HG03196 (cell line): ENCODE results near the gene NDUFS7.

Experiments used
- ATAC-seq: cut with Tn5 transposase; IDR thresholded peaks from one replicate; pipeline ENCODE4 v1.9.1; 2021; ENCODE audit not compliant: unreplicated experiment

Gene NDUFS7

GRCh38 chr19:1364070-1364704 is 19.5 kb upstream of the NDUFS7 start:
- ATAC-seq = no peak

DNA sequence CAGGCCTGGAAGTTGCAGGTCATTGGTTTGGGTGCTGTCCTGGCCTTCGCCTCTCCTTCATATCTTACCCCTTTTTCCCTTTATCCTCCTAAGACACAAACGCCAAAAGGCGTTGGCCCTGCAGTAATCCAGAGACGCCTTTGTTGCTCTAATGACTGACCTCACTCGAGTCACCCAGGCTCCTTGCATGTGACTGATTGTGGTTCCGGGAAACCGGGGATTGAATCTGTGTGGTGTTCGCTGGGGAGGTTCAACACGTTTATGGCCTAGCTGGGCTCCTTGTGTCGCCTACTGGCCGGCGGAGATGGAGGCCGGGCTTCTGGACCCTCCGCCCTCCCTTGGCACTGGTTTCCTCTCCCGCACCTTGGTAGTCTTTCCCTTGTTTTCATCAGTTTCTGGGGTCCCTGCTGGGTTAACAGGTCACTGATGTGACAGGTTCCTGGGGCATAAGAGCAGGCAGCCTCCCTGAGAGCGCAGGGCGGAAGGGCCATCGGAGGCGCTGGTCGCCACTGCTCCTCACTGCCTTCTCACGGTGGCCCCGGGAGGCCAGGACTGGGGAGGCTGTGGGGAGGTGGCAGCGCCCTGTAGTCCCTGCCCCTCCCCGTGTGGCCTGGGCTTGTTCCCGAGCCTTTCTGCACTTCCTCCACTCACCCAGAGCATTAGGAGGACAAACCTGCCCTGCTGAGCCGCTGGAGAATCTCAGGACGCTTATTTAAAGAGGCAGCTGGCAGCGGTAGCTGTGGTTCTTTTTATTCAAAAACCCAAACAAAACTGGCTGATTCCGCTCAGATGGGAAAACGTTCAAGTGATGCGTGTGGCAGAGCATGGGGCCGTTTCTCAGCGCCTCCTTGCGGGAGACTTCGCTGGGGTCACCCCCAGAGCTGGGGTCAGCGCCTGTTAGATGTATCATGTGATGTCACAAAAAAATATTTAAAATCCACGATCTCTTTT is 18.1 kb upstream of the NDUFS7 start:
- no peak for ATAC-seq

DNA sequence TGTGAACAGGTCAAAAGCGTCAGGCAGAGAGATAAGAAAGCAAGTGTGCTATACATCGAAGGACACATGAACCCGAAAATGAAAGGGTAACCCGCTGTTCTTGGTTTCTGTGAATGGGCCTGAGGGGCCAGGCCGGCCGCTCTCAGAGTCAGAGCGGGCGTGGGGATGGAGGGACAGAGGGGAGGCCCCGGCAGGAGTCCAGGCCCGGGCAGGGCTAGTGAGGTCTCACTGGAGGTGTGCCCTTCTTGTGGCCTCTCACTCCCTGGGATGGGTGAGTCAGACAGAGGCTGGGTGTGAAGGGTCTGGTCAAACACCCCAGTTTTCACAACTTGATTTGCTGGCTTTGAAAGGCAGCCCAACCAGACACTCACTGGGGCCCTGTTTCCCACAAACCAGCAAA is 17.4 kb upstream of the NDUFS7 start:
- no peak for ATAC-seq

- no peak for ATAC-seq
Measured at GRCh38 chr19:1366899-1367870, 16.5 kb upstream of the NDUFS7 start.

DNA sequence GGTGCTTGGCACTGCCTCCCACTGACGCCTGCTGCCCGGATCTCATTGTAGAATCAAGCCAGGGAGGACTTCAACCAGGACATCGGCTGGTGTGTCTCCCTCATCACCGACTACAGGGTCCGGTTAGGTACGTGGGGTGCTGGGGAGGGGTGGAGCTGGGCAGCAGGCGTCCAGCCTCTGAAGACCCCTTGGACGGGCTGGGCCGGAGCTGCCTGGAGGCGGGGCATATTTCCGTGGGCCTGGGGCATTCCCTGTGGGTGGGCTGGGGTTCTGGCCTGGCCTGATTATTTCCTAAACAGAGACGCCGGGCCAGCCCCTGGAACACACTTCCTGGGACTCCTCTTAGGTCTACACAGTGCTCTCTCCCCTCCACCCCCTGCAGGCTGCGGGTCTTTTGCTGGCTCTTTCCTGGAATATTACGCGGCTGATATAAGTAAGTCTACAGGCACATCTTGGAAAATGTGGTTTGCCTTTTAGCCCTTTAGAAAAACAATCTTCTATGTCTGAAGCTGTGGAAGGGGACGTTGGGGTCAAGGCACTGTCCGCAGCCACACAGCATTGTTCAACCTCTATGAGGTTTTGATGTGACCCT is 14.4 kb upstream of the NDUFS7 start:
- ATAC-seq = no peak

- no peak for ATAC-seq
Measured at GRCh38 chr19:1370579-1371361, 12.9 kb upstream of the NDUFS7 start.

GRCh38 chr19:1373042-1373533 is 10.6 kb upstream of the NDUFS7 start:
- ATAC-seq = no peak

DNA sequence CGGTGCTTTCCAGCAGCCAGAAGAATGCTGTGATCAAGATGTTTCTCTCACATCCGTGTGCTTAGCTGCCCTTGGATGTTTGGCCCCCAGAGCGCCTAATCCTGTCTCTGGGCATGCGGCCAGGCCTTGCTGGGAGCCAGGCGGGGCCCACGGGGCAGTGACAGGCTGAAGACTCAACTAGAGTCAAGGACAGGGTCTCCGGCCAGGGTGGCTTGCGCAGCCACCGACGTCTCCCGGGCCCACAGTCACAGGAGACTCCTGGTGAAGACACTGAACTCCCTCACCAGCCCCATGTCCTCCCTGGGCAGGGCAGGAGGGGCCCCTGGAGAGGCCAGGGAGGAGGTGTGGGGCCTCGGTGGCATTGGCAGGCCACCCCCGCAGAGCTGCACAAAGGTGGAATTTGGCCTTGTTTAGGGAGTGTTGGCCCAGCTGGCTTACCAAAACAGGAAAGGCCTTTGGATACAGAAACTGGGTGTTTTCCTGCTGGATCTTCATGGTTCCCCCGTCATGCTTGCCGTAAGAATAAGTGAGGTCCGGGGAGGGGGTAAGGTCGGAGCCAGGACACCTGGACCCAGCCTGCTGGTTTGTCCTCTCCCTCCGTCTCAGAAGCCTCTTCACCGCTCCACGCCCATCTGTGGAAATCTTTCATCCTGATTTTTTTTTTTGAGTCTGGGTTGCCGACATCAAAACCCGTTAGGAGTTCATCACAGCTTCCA is 10.0 kb upstream of the NDUFS7 start:
- ATAC-seq = no peak

- no peak for ATAC-seq
Measured at GRCh38 chr19:1374250-1374577, 9.5 kb upstream of the NDUFS7 start.

DNA sequence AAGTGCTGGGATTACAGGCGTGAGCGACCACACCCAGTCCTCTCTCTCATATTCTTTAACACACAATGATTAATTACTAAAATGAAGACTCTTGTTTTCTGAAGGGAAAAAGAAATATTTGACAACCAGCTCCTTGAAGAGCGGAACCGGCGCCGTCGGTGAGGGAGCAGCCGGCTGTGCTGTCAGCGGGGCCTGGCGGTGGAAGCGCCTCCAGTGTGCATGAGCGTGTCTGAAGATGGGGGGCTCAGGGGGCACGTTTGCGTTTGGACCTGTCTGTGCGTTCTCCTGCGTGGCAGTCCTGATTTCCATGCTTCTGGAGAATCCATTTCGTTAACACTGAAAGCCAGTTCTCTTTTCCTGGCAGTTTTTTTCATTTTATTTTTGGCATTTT is 7.3 kb upstream of the NDUFS7 start:
- ATAC-seq = no peak

DNA sequence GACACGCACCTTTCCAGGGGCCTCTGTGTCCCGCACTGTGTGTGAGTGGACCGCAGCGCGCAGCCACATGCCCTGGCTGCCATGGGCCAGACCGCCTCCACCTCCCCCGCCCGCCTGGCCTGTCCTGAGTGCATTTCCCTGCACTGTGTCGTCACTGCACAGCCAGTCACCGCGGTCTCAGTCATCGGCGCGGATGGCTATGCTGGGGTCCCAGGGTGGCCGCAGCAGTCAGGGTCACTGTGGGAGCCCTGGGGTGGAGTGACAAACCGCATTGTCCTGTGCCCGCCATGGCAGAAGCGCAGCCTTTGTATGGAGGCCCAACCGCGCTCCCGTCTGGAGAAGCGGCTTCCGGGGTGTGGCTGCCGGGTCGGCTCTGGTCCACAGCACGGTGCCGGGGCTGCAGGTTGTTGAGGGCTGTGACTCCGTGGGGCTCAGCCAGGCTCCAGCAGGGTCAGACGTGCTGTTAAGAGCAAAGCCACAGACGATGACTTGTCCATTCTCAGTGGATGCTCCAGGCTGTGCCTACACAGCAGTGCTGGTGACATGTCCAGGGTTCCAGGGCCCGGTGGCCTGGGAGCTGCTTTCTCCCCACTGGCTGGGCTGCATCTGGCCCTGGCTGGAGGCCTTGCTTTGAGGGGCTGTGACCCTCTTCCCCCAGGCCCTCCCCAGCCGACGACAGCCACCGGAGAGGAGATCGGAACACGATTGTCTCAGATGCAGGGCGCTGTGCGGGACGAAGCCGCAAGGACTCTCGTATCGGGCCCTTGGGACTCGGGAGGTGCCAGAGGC is 6.3 kb upstream of the NDUFS7 start:
- no peak for ATAC-seq

- no peak for ATAC-seq
Measured at GRCh38 chr19:1377965-1378785, 5.5 kb upstream of the NDUFS7 start.

GRCh38 chr19:1379126-1379905 is 4.4 kb upstream of the NDUFS7 start:
- ATAC-seq = no peak

DNA sequence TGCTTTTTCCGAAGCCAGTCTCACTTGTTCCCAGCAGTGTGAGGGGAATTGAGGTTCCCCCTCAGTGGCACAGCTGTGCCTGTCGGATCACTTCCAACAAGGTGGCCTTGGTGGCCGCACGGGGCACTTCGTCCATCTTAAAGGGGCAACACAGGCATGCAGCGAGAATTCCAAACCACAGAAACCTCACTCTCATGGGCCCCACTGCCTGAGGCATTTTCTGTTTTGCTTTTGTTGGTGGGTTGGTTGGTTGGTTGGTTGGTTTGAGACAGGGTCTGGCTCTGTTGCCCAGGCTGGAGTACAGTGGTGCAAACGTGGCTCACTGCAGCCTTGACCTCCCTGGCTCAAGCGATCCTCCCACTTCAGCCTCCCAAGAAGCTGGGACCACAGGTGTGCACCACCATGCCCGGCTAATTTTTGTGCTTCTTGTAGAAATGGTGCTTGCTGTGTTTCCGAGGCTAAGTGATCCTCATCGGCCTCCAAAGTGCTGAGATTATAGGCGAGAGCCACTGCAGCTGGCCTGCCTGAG is 3.7 kb upstream of the NDUFS7 start:
- no peak for ATAC-seq

DNA sequence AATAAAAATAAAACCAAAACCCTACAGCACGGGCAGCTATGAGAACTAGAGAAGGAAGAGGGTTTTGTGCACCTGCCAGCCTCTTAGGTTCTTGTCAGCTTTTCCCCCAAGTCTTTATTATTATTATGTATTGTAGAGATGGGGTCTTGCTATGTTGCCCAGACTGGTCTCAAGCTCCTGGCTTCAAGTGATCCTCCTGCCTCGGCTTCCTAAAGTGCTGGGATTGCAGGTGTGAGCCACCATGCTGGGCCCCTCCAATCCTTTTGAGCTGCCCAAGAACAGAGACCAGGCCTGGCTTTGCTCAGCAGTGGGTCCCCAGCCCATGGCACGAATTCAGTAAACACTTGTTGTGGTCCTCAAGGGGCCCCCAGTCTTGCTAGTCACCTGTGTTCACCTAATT is 1.5 kb upstream of the NDUFS7 start:
- ATAC-seq = no peak

DNA sequence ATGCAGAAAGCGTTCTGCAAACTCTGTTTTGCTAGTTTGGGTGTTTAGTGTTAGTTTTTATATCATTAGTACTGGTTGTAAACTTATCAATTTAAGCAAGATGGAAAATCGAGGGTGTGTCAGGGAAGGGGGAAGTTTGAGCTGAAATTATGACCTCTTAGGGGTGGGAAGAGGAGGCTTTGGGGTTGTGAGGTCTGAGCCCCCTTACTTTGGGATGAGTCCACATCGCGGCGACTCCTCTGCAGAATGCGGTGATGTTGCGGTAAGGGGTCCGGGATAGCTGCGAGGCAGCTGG is 743 bp upstream of the NDUFS7 start:
- no peak for ATAC-seq

GRCh38 chr19:1384085-1384462 is 367 bp downstream of the NDUFS7 start:
- ATAC-seq = no peak
